AG04450 (cell line): ENCODE results near the gene CCNT1. TPM values are rescaled to one million over a fixed set of nuclear protein-coding genes. Genes with fewer than 3 reads are reported as not detected.
"Not testable (repeated sequence)": the region's sequence is repeated elsewhere in the genome, so short reads cannot be mapped to it uniquely, and the experiment has no call there.

ENCODE experiments used
- CTCF ChIA-PET: fragments of 300-600, 350-600 bp; formaldehyde crosslinking; extraction: SDS; loops from one replicate; lab custom pipeline; 2022; ENCODE audit warnings: antibody characterized with exemption, inconsistent platforms; lab: Charles Lee
- POLR2A ChIA-PET: fragments of 350-600 bp; formaldehyde crosslinking; extraction: SDS; loops from one replicate; lab custom pipeline; 2021; ENCODE audit warnings: antibody characterized with exemption, inconsistent platforms; lab: Yijun Ruan, JAX
- DNase-seq: peaks from one replicate; pipeline ENCODE4 v3.0.0-alpha.2; 2011; ENCODE audit warnings: low read depth, low spot score
- H3K27ac ChIP-seq: one replicate; pipeline ENCODE4 v1.5.1; 2012; ENCODE audit warnings: low read depth, low read length, control low read depth
- H3K27me3 ChIP-seq: one replicate; pipeline ENCODE4 v1.6.0; 2012; ENCODE audit warnings: low read length; ENCODE audit not compliant: control insufficient read depth, insufficient read depth
- H3K4me3 ChIP-seq: 2 replicates; pipeline ENCODE4 v1.5.1; 2011; ENCODE audit warnings: mild to moderate bottlenecking, low read depth, low read length, control low read depth
- H3K9me3 ChIP-seq: 2 replicates; pipeline ENCODE4 v1.5.1; 2012; ENCODE audit warnings: low read length; ENCODE audit not compliant: control insufficient read depth, insufficient read depth
- polyA plus RNA-seq: library from polyadenylated mRNA; depleted of rRNA; stranded (reverse); fragments of >200 nt; gene quantifications from 2 replicates; pipeline ENCODE4 v1.2.3, GENCODE V29; 2011; rRNA removed
- small RNA-seq: library from RNA; depleted of rRNA; stranded (forward); fragments of <200 nt; gene quantifications from one replicate; pipeline ENCODE3, GENCODE V24; 2012; ENCODE audit warnings: low read depth; ENCODE audit not compliant: insufficient read length
- TF ChIP-seq, protein P1 (sequence below): IDR thresholded peaks from 2 replicates; pipeline ENCODE4 v1.5.1; 2011; ENCODE audit warnings: low read depth, low read length, control low read depth, inconsistent platforms

Gene CCNT1
- polyA plus RNA-seq, 1 experiment: 30.8 TPM

DNA sequence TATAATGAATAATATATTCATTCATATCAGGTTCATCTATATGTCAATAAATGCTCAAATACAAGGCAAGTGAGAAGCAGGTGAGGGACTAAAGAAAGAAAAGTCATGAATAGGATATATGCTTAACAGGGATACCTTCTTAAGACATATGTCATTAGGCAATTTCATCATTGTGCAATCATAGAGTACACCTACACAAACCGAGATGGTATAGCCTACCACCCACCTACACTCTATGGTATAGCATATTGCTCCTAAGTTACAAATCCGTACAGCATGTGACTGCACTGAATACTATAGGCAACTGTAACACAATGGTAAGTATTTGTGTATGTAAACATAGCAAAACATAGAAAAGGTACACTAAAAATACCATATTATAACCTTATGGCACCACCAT lies 73.5 kb downstream of the CCNT1 start:
- CTCF ChIA-PET: interaction anchor here (0.6 kb wide), 1 partner anchor 34 kb away, joined by 5 read pairs; no protein-coding TSS in a partner anchor
- no peak for DNase-seq
- no peak overlapping the region for H3K27ac ChIP-seq
- peaks cover 12% of the 10 kb centered on the region for H3K9me3 ChIP-seq
- no peak overlapping the region for H3K4me3 ChIP-seq
- no peaks in the 10 kb centered on the region for H3K27me3 ChIP-seq
- TF ChIP-seq, protein P1, sequence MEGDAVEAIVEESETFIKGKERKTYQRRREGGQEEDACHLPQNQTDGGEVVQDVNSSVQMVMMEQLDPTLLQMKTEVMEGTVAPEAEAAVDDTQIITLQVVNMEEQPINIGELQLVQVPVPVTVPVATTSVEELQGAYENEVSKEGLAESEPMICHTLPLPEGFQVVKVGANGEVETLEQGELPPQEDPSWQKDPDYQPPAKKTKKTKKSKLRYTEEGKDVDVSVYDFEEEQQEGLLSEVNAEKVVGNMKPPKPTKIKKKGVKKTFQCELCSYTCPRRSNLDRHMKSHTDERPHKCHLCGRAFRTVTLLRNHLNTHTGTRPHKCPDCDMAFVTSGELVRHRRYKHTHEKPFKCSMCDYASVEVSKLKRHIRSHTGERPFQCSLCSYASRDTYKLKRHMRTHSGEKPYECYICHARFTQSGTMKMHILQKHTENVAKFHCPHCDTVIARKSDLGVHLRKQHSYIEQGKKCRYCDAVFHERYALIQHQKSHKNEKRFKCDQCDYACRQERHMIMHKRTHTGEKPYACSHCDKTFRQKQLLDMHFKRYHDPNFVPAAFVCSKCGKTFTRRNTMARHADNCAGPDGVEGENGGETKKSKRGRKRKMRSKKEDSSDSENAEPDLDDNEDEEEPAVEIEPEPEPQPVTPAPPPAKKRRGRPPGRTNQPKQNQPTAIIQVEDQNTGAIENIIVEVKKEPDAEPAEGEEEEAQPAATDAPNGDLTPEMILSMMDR: no peak
- POLR2A ChIA-PET: no interaction called here

DNA sequence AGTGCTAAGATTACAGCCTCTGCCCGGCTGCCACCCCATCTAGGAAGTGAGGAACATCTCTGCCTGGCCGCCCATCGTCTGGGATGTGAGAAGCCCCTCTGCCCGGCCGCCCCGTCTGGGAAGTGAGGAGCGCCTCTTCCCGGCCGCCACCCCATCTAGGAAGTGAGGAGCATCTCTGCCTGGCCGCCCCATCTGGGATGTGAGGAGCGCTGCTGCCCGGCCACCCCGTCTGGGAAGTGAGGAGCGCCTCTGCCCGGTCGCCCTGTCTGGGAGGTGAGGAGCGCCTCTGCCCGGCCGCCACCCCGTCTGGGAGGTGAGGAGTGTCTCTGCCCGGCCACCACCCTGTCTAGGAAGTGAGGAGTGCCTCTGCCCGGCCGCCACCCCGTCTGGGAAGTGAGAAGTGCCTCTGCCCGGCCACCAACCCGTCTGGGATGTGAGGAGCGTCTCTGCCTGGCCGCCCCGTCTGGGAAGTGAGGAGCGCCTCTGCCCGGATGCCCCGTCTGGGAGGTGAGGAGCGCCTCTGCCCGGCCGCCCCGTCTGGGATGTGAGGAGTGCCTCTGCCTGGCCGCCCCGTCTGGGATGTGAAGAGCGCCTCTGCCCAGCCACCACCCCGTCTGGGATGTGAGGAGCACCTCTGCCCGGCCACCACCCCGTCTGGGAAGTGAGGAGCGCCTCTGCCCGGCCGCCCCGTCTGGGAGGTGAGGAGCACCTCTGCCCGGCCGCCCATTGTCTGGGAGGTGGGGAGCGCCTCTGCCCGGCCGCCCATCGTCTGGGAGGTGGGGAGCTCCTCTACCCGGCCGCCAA lies 74.6 kb downstream of the CCNT1 start:
- H3K27me3 ChIP-seq, H3K27ac ChIP-seq, H3K4me3 ChIP-seq, POLR2A ChIA-PET, DNase-seq: not testable (repeated sequence)
- peaks cover 12% of the 10 kb centered on the region for H3K9me3 ChIP-seq
- CTCF ChIA-PET: interaction anchor here (0.6 kb wide), 1 partner anchor 35 kb away, joined by 5 read pairs; no protein-coding TSS in a partner anchor

DNA sequence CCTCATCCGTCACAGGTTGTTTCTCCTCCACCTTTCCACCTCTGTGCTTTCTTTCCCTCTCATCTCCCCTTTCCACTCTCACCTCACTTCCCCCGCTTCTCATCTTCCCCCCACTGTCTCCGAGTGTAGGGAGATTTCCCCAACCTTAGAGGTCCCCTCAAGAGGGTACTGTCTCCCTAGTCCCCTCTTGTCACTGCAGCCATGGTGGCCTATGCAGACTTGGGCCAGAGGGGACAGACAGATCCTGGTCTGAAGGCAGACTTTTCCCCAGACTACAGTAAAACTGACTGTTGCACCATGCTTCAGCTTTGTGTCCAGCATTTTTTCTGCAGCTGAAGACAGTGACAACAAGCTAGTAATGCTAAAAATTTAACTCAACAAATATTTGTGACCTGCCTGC lies 75.7 kb downstream of the CCNT1 start:
- no peak for DNase-seq
- H3K9me3 ChIP-seq: peaks cover 12% of the 10 kb centered on the region
- H3K4me3 ChIP-seq: no peak overlapping the region
- TF ChIP-seq, protein P1: no peak
- no peak overlapping the region for H3K27ac ChIP-seq
- ChIA-PET CTCF (interaction anchor here (0.6 kb wide), 1 partner anchor 24 kb away, joined by 5 read pairs; no protein-coding TSS in a partner anchor), POLR2A (no interaction called here)
- H3K27me3 ChIP-seq: no peaks in the 10 kb centered on the region

DNA sequence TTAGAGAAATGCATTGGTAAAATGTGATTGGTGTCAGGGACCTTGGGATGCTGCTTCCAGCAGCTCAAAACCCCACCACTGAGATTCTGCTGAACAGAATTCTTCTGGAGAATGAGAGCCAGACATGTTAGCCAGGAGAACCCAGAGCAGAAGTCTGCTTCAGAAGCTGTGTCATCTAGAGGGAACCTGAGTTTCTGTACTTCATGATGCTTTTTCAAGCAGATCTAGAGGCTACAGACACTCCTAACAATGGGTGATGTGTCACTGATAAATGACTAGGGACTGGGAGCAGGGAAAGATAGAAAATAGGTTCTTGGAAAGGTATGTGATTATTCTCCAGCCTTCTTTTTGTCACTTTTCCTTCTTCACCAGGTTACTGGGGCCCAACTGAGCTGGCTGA lies 76.1 kb downstream of the CCNT1 start:
- TF ChIP-seq, protein P1: no peak
- Histone ChIP-seq H3K27me3 (no peaks in the 10 kb centered on the region), H3K27ac (no peak overlapping the region), H3K9me3 (peaks cover 12% of the 10 kb centered on the region), H3K4me3 (no peak overlapping the region)
- ChIA-PET CTCF (interaction anchor here (0.6 kb wide), 1 partner anchor 25 kb away, joined by 5 read pairs; no protein-coding TSS in a partner anchor), POLR2A (no interaction called here)
- DNase-seq: no peak

Small RNA genes lying within 50 kb of the gene (small RNA-seq; reads per million reads assigned to genes)
- gene MIR1291 (not detected), gene SNORA2A (15.6 reads per million, percentile 76 among the genes with 10 or more reads in this experiment), gene SNORA2B (48.9 reads per million, percentile 85 among the genes with 10 or more reads in this experiment), gene SNORA2C (not detected)

Other genes with a start within 250 kb of the CCNT1 start
- gene ANP32D, start 244.1 kb downstream of the CCNT1 start, polyA plus RNA-seq: not detected in 2 replicates
- not detected in 2 replicates for gene C12orf54, start 234.2 kb downstream of the CCNT1 start, polyA plus RNA-seq
- gene OR8S1, start 191.1 kb downstream of the CCNT1 start, polyA plus RNA-seq: not detected in 2 replicates
- gene LALBA, start 146.7 kb downstream of the CCNT1 start, polyA plus RNA-seq: not detected in 2 replicates
- 35.3 and 37.9 TPM in 2 replicates for gene KANSL2, start 34.5 kb downstream of the CCNT1 start, polyA plus RNA-seq
- 26.7 and 31.6 TPM in 2 replicates for gene ADCY6, start 72.4 kb upstream of the CCNT1 start, polyA plus RNA-seq
- gene CACNB3, start 101.8 kb upstream of the CCNT1 start, polyA plus RNA-seq: 44.9 and 51.7 TPM in 2 replicates
- gene DDX23, start 135.5 kb upstream of the CCNT1 start, polyA plus RNA-seq: 56.6 and 57.4 TPM in 2 replicates
- 0.36 and 0.42 TPM in 2 replicates for gene RND1, start 149.2 kb upstream of the CCNT1 start, polyA plus RNA-seq
- gene FKBP11, start 208.8 kb upstream of the CCNT1 start, polyA plus RNA-seq: 85.9 and 99.2 TPM in 2 replicates
- 260 TPM in 2 replicates for gene ARF3, start 240.8 kb upstream of the CCNT1 start, polyA plus RNA-seq